Right lobe of liver (tissue), 6 donors: ENCODE data around the gene CDC16. TPM values are rescaled to one million over a fixed set of nuclear protein-coding genes. Genes with fewer than 3 reads are reported as not detected.

Experiments used
- ATAC-seq, 4 donors: fragments of 200-7000 bp; cut with Tn5 transposase; one replicate each; pipeline ENCODE4 v1.9.1; 2020; ENCODE audit warnings: mild to moderate bottlenecking in 4 of 4, moderate library complexity in 4 of 4
- DNase-seq, 3 donors: peaks; one replicate each; pipeline ENCODE4 v3.0.0-alpha.2; 2020
- H3K27ac ChIP-seq, 3 donors: fragments of 200-600 bp; one replicate each; pipeline ENCODE4 v1.8.0; 2022
- H3K27me3 ChIP-seq, 2 donors: fragments of 200-600 bp; one replicate each; pipeline ENCODE4 v1.8.0; 2022
- H3K36me3 ChIP-seq, 4 donors: fragments of 200-600 bp; sonication (generic) in 1 of 4; one replicate each; pipeline versions ENCODE4 v1.5.1 to v1.8.0; 2017 to 2022; ENCODE audit warnings: control low read depth in 1 of 4
- H3K4me1 ChIP-seq, 4 donors: fragments of 200-600 bp; sonication (generic) in 1 of 4; one replicate each; pipeline versions ENCODE4 v1.5.1 to v1.8.0; 2017 to 2022; ENCODE audit warnings: control low read depth in 1 of 4
- H3K4me3 ChIP-seq, 3 donors: fragments of 200-600 bp; one replicate each; pipeline ENCODE4 v1.8.0; 2022
- H3K9me3 ChIP-seq, 4 donors: fragments of 200-600 bp; sonication (generic) in 1 of 4; one replicate each; pipeline versions ENCODE4 v1.5.1 to v1.8.0; 2017 to 2022; ENCODE audit warnings: control low read depth in 1 of 4
- CTCF ChIP-seq, 4 donors: fragments of 200-600 bp in 3 of 4; fragments of 450-650 bp in 1 of 4; IDR thresholded peaks; one replicate each; pipeline versions ENCODE4 v1.5.1 to v1.8.0; 2016 to 2022; ENCODE audit warnings: antibody characterized with exemption in 4 of 4, mild to moderate bottlenecking in 2 of 4
- POLR2A ChIP-seq: fragments of 450-650 bp; IDR thresholded peaks from one replicate; pipeline ENCODE4 v1.6.1; 2017; ENCODE audit warnings: antibody characterized with exemption, mild to moderate bottlenecking
- WGBS: methylation state at CpG from one replicate; pipeline ENCODE4 v1.1.6; 2018; ENCODE audit warnings: low coverage, low lambda C conversion rate; ENCODE audit not compliant: insufficient coverage; ENCODE audit errors: missing lambda C conversion rate; 5-methylcytosine and 5-hydroxymethylcytosine counted together
- intact Hi-C, 2 donors: fragments of 100-400 bp; cut with DNase I; formaldehyde crosslinking; loops; one replicate each; pipeline versions ENCODE4 v1.11.2 to v1.14.1; 2022
- total RNA-seq, 6 experiments: library from RNA; depleted of rRNA in 2 of 6; stranded (reverse); fragments of >200 nt in 2 of 6; fragmentation: NEBNext Ultra II Directional in 3 of 6; extraction: Animal tissue kit (Norgen Biotek cat#: 25700) in 3 of 6; gene quantifications; one replicate each; pipeline versions ENCODE4 v1.1.0 to v1.2.4, GENCODE V29; 2016 to 2023
- donor health status: DM: no; HTN: yes; CAD: no.
- donor health status: DM: no; HTN: no; CAD: no.
- donor health status: DM: no; HTN: no; CAD: no.
- donor health status: DM: no; HTN: yes; CAD: no.
- donor health status: DM: no; HTN: yes; CAD: no.

The CDC16 gene
- total RNA-seq, 6 experiments from 2014 or later, result 28.4 to 47.6 (median 35.8) TPM

GRCh38 chr13:114227528-114227927 lies 7.2 kb upstream of the CDC16 start:
- no peaks in the 10 kb centered on the region for H3K9me3 ChIP-seq
- no peak for DNase-seq
- no peaks in the 10 kb centered on the region for H3K36me3 ChIP-seq
- 50% methylated on average over 1 of the region's 2 CpGs for WGBS
- H3K27ac ChIP-seq, result peak overlapping the region in 2 of 3 donors; percentile 7 to 86
- no peak overlapping the region for H3K4me3 ChIP-seq
- H3K4me1 ChIP-seq, result peaks cover 0 to 29% (median 12%) of the 10 kb centered on the region in 4 donors
- TF ChIP-seq CTCF (IDR thresholded peaks at IDR 0.05) (no peak), POLR2A (no peak)
- peak in 1 of 4 donors; percentile 2 for ATAC-seq
- intact Hi-C loops, result no loop called here
- H3K27me3 ChIP-seq, result no peaks in the 10 kb centered on the region

DNA sequence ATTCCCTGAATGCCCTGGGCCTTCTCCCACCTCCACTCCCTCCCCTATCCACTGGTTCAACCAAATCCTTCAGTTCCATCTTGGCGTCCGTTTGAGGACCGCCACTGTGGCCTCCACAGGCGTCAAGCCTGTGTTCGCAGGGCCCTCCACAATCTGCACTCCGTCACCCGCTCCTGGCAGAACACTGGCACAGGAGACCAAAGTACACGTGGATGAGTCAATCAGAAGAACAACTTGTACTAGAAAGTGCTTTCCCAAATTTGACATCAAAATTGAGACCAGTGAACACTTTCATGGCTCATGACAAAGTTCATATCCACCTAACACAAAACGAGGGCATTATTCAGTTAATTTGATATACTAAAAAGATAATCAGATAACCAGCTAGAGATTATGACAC lies 6.5 kb upstream of the CDC16 start:
- Histone ChIP-seq H3K27me3 (no peaks in the 10 kb centered on the region), H3K36me3 (no peaks in the 10 kb centered on the region), H3K4me1 (peaks cover 0 to 29% (median 12%) of the 10 kb centered on the region in 4 donors), H3K4me3 (no peak overlapping the region), H3K9me3 (no peaks in the 10 kb centered on the region), H3K27ac (peak overlapping the region; percentile 26 to 86 (median 73))
- WGBS, result 27% methylated on average over 9 of the region's 9 CpGs
- peak; percentile 64 to 87 (median 75) for DNase-seq
- peak; percentile 78 to 87 (median 82) for ATAC-seq
- TF ChIP-seq POLR2A, result peak; percentile 71
- no peak for TF ChIP-seq CTCF (IDR thresholded peaks at IDR 0.05)
- intact Hi-C loops, result no loop called here

GRCh38 chr13:114229506-114229905 lies 5.2 kb upstream of the CDC16 start:
- intact Hi-C loops, result no loop called here
- H3K27ac ChIP-seq, result peak overlapping the region in 1 of 3 donors; percentile 86
- no peak overlapping the region for H3K4me3 ChIP-seq
- WGBS, result 54% methylated on average over 4 of the region's 4 CpGs
- no peak for ATAC-seq
- no peaks in the 10 kb centered on the region for H3K27me3 ChIP-seq
- H3K9me3 ChIP-seq, result no peaks in the 10 kb centered on the region
- DNase-seq, result no peak
- H3K4me1 ChIP-seq, result peaks cover 0 to 31% (median 12%) of the 10 kb centered on the region in 4 donors
- no peaks in the 10 kb centered on the region for H3K36me3 ChIP-seq
- TF ChIP-seq CTCF (IDR thresholded peaks at IDR 0.05) (no peak), POLR2A (no peak)

DNA sequence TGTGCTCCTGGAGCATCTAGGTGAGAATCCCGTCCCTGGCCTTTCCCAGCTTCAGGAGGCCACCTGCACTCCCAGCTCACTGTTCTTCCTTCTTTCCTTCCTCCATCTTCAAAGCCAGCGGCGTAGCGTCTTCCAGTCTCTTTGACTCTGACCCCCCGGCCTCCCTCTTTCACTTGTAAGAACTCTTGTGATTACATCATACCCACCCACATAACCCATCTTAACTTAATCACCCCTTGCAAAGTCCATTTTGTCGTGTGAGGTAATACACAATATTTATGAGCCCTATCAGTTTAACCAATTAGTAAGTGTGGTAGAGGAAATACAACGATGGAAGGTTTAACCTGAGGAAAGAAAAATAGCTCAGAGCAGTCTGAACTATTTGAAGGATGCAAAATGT lies 4.6 kb upstream of the CDC16 start:
- 45% methylated on average over 7 of the region's 7 CpGs for WGBS
- Histone ChIP-seq H3K36me3 (no peaks in the 10 kb centered on the region), H3K9me3 (no peaks in the 10 kb centered on the region), H3K27me3 (no peaks in the 10 kb centered on the region), H3K27ac (no peak overlapping the region), H3K4me3 (no peak overlapping the region), H3K4me1 (peaks cover 0 to 32% (median 12%) of the 10 kb centered on the region in 4 donors)
- TF ChIP-seq POLR2A, result no peak
- no peak for TF ChIP-seq CTCF (IDR thresholded peaks at IDR 0.05)
- intact Hi-C loops, result no loop called here
- DNase-seq (no peak), ATAC-seq (no peak)

- intact Hi-C loops, result no loop called here
- no peak overlapping the region for H3K4me3 ChIP-seq
- H3K27me3 ChIP-seq, result no peaks in the 10 kb centered on the region
- ATAC-seq (no peak), DNase-seq (no peak)
- H3K9me3 ChIP-seq, result no peaks in the 10 kb centered on the region
- H3K36me3 ChIP-seq, result no peaks in the 10 kb centered on the region
- H3K27ac ChIP-seq, result no peak overlapping the region
- H3K4me1 ChIP-seq, result peaks cover 0 to 34% (median 12%) of the 10 kb centered on the region in 4 donors
- 26% methylated on average over 3 of the region's 3 CpGs for WGBS
- no peak for TF ChIP-seq POLR2A
- no peak for TF ChIP-seq CTCF (IDR thresholded peaks at IDR 0.05)
Observed at GRCh38 chr13:114230575-114230974, 4.1 kb upstream of the CDC16 start.
